ENCODE measurements around the gene PRR14L. TPM values are rescaled to one million over a fixed set of nuclear protein-coding genes. Genes with fewer than 3 reads are reported as not detected.
"Not testable (repeated sequence)": the region's sequence is repeated elsewhere in the genome, so short reads cannot be mapped to it uniquely, and the experiment has no call there.

The PRR14L gene
- total and polyA plus RNA-seq, 2 experiments from 2014 or later = 7.6 to 15.2 TPM

GRCh38 chr22:31776231-31776630, 26.3 kb upstream of the PRR14L start:
- H3K9me3 ChIP-seq (ENCODE audit: low read depth) = no peaks in the 10 kb centered on the region
- no peak for TF ChIP-seq EZH2phosphoT487 (IDR thresholded peaks at IDR 0.05; ENCODE audit: insufficient read depth, low read depth)
- TF ChIP-seq EZH2 (IDR thresholded peaks at IDR 0.05; ENCODE audit: insufficient read depth, poor library complexity, severe bottlenecking) = no peak
- H3K79me2 ChIP-seq (ENCODE audit: insufficient read depth) = no peaks in the 10 kb centered on the region
- H3F3A ChIP-seq (ENCODE audit: insufficient read depth) = no peaks in the 10 kb centered on the region
- no peak for DNase-seq
- H4K20me1 ChIP-seq (ENCODE audit: insufficient read depth) = no peaks in the 10 kb centered on the region
- no peak overlapping the region for H2AFZ ChIP-seq
- H3K27me3 ChIP-seq (replicated peaks; ENCODE audit: insufficient read depth) = no peaks in the 10 kb centered on the region
- no peak overlapping the region for H3K4me2 ChIP-seq (ENCODE audit: unreplicated experiment)
- H3K4me1 ChIP-seq (ENCODE audit: insufficient read depth) = no peaks in the 10 kb centered on the region
- WGBS, 2 experiments (ENCODE audit: low coverage in 1 of 2, low lambda C conversion rate in 2 of 2, missing lambda C conversion rate in 2 of 2) = 98 to 100% methylated on average over 4 of the region's 4 CpGs
- peaks cover 16% of the 10 kb centered on the region; the same call in 1 of the 2 replicates for H3K36me3 ChIP-seq (ENCODE audit: low read depth)
- no peaks in the 10 kb centered on the region for H3K9me2 ChIP-seq (ENCODE audit: insufficient read depth)
- in situ Hi-C loops (cut with MboI) = no loop called here
- no peak overlapping the region for H3K27ac ChIP-seq
- no peak overlapping the region for H3K9ac ChIP-seq
- H3K4me3 ChIP-seq = no peak overlapping the region

- in situ Hi-C loops (cut with MboI) = no loop called here
- no peak overlapping the region for H3K27ac ChIP-seq
These were observed 23.5 kb upstream of the PRR14L start for GRCh38 chr22:31773416-31773815.

GRCh38 chr22:31768422-31769059, 18.6 kb upstream of the PRR14L start:
- no peak overlapping the region for H3K4me2 ChIP-seq (ENCODE audit: unreplicated experiment)
- H4K20me1 ChIP-seq (ENCODE audit: insufficient read depth) = no peaks in the 10 kb centered on the region
- TF ChIP-seq EZH2phosphoT487 (IDR thresholded peaks at IDR 0.05; ENCODE audit: insufficient read depth, low read depth) = no peak
- TF ChIP-seq EZH2 (IDR thresholded peaks at IDR 0.05; ENCODE audit: insufficient read depth, poor library complexity, severe bottlenecking) = no peak
- H3K79me2 ChIP-seq (ENCODE audit: insufficient read depth) = no peaks in the 10 kb centered on the region
- H2AFZ ChIP-seq = no peak overlapping the region
- H3K27ac ChIP-seq = no peak overlapping the region
- no peaks in the 10 kb centered on the region for H3K4me1 ChIP-seq (ENCODE audit: insufficient read depth)
- H3K9me2 ChIP-seq (ENCODE audit: insufficient read depth) = no peaks in the 10 kb centered on the region
- in situ Hi-C loops (cut with MboI) = no loop called here
- no peak for DNase-seq
- H3K9ac ChIP-seq = no peak overlapping the region
- peaks cover 24% of the 10 kb centered on the region; the same call in 1 of the 2 replicates for H3K36me3 ChIP-seq (ENCODE audit: low read depth)
- no peaks in the 10 kb centered on the region for H3F3A ChIP-seq (ENCODE audit: insufficient read depth)
- no peaks in the 10 kb centered on the region for H3K9me3 ChIP-seq (ENCODE audit: low read depth)
- H3K27me3 ChIP-seq (replicated peaks; ENCODE audit: insufficient read depth) = no peaks in the 10 kb centered on the region
- 91 to 93% methylated on average over 4 of the region's 4 CpGs for WGBS, 2 experiments (ENCODE audit: low coverage in 1 of 2, low lambda C conversion rate in 2 of 2, missing lambda C conversion rate in 2 of 2)
- H3K4me3 ChIP-seq = no peak overlapping the region

More at GRCh38 chr22:31773416-31773815, 23.5 kb upstream of the PRR14L start:
- Histone ChIP-seq H3K27me3 (replicated peaks; ENCODE audit: insufficient read depth) (no peaks in the 10 kb centered on the region), H3K4me1 (ENCODE audit: insufficient read depth) (no peaks in the 10 kb centered on the region), H2AFZ (no peak overlapping the region), H3K79me2 (ENCODE audit: insufficient read depth) (no peaks in the 10 kb centered on the region), H3K36me3 (ENCODE audit: low read depth) (peaks cover 15% of the 10 kb centered on the region; the same call in 1 of the 2 replicates), H3K4me3 (no peak overlapping the region), H3F3A (ENCODE audit: insufficient read depth) (no peaks in the 10 kb centered on the region), H3K9ac (no peak overlapping the region), H3K9me2 (ENCODE audit: insufficient read depth) (no peaks in the 10 kb centered on the region), H3K4me2 (ENCODE audit: unreplicated experiment) (no peak overlapping the region), H3K9me3 (ENCODE audit: low read depth) (no peaks in the 10 kb centered on the region), H4K20me1 (ENCODE audit: insufficient read depth) (no peaks in the 10 kb centered on the region)
- 86 to 88% methylated on average over 5 of the region's 5 CpGs for WGBS, 2 experiments (ENCODE audit: low coverage in 1 of 2, low lambda C conversion rate in 2 of 2, missing lambda C conversion rate in 2 of 2)
- no peak for DNase-seq
- TF ChIP-seq EZH2 (IDR thresholded peaks at IDR 0.05; ENCODE audit: insufficient read depth, poor library complexity, severe bottlenecking) = no peak
- no peak for TF ChIP-seq EZH2phosphoT487 (IDR thresholded peaks at IDR 0.05; ENCODE audit: insufficient read depth, low read depth)

- no peak overlapping the region for H3K27ac ChIP-seq
- H3F3A ChIP-seq (ENCODE audit: insufficient read depth) = no peaks in the 10 kb centered on the region
- no peaks in the 10 kb centered on the region for H4K20me1 ChIP-seq (ENCODE audit: insufficient read depth)
- no peaks in the 10 kb centered on the region for H3K9me2 ChIP-seq (ENCODE audit: insufficient read depth)
- H3K27me3 ChIP-seq (replicated peaks; ENCODE audit: insufficient read depth) = no peaks in the 10 kb centered on the region
- H3K4me3 ChIP-seq = no peak overlapping the region
- H3K9ac ChIP-seq = no peak overlapping the region
- no peak for TF ChIP-seq EZH2 (IDR thresholded peaks at IDR 0.05; ENCODE audit: insufficient read depth, poor library complexity, severe bottlenecking)
- no peak for TF ChIP-seq EZH2phosphoT487 (IDR thresholded peaks at IDR 0.05; ENCODE audit: insufficient read depth, low read depth)
- H3K9me3 ChIP-seq (ENCODE audit: low read depth) = no peaks in the 10 kb centered on the region
- 98 to 99% methylated on average over 3 of the region's 3 CpGs for WGBS, 2 experiments (ENCODE audit: low coverage in 1 of 2, low lambda C conversion rate in 2 of 2, missing lambda C conversion rate in 2 of 2)
- no peak overlapping the region for H3K4me2 ChIP-seq (ENCODE audit: unreplicated experiment)
- no peaks in the 10 kb centered on the region for H3K4me1 ChIP-seq (ENCODE audit: insufficient read depth)
- in situ Hi-C loops (cut with MboI) = no loop called here
- no peaks in the 10 kb centered on the region for H3K79me2 ChIP-seq (ENCODE audit: insufficient read depth)
- no peak for DNase-seq
- peaks cover 20% of the 10 kb centered on the region; the same call in 1 of the 2 replicates for H3K36me3 ChIP-seq (ENCODE audit: low read depth)
- no peak overlapping the region for H2AFZ ChIP-seq
These were observed 14.9 kb upstream of the PRR14L start for GRCh38 chr22:31764785-31765184.

GRCh38 chr22:31758860-31759259, 8.9 kb upstream of the PRR14L start:
- H3K36me3 ChIP-seq (ENCODE audit: low read depth); H4K20me1 ChIP-seq (ENCODE audit: insufficient read depth); H2AFZ ChIP-seq; H3K9me2 ChIP-seq (ENCODE audit: insufficient read depth); H3K4me3 ChIP-seq; DNase-seq; H3F3A ChIP-seq (ENCODE audit: insufficient read depth); in situ Hi-C loops (cut with MboI); H3K27ac ChIP-seq; H3K4me1 ChIP-seq (ENCODE audit: insufficient read depth); H3K4me2 ChIP-seq (ENCODE audit: unreplicated experiment); H3K9me3 ChIP-seq (ENCODE audit: low read depth); H3K9ac ChIP-seq; H3K27me3 ChIP-seq (replicated peaks; ENCODE audit: insufficient read depth): not testable (repeated sequence)
- WGBS, 2 experiments (ENCODE audit: low coverage in 1 of 2, low lambda C conversion rate in 2 of 2, missing lambda C conversion rate in 2 of 2) = 97 to 98% methylated on average over 5 of the region's 5 CpGs
- H3K79me2 ChIP-seq (ENCODE audit: insufficient read depth) = 0 out of 2 replicates have a peak, but pooled peaks cover 11% of the 10 kb centered on the region

Data from GM23248 (cell line).